ENCODE measurements around the gene MAST3.

MAST3 gene

DNA sequence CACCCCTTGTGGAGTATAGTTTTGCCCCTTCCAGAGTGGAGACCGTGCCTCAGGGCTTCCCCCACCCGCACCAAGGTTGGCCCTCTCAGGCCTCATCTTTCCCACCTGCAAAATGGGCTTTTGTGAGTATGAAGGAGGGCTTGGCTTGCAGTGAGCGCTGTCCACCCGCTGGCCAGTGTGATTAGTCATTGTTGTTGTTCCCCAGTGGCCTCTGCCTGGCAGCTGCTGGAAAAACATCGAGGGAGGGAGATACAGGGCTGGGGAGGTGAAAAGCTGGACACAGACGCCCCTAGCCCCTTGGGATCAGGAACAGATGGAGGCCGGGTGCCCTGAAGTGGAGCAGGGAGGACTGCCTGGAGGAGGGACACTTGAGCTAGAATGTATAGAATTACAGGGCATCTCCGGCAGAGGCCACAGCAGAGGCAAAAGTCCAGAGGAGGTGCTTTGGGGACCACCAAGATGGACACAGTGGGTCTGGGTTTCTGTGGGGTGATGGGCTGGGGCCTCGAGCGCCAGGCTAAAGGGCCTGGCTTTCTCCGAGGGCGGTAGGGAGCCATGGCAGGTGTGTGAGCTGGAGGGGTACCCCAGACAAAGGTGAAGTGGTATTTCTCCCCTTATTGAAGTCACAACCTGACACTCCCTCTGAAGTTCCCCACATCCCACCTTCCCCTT lies 6.9 kb upstream of the MAST3 start:
- Histone ChIP-seq H2BK120ac (ENCODE audit: low read depth, low read length) (no peak overlapping the region), H2BK5ac (ENCODE audit: low read depth, low read length, poor library complexity, severe bottlenecking) (no peak overlapping the region), H3K4me2 (ENCODE audit: low read length, poor library complexity, severe bottlenecking) (no peak overlapping the region), H3K9me3 (ENCODE audit: control insufficient read depth, low read length) (no peaks in the 10 kb centered on the region), H3K14ac (ENCODE audit: low read length in 2 of 2) (no peak overlapping the region), H4K8ac (ENCODE audit: low read length) (no peak overlapping the region), H2BK12ac (ENCODE audit: low read length in 2 of 2) (no peak overlapping the region), H4K91ac (ENCODE audit: low read length) (no peak overlapping the region), H3K4ac (ENCODE audit: low read depth in 1 of 2, low read length in 2 of 2) (no peak overlapping the region), H3K4me1 (ENCODE audit: control insufficient read depth, insufficient read depth, low read depth, low read length) (peaks cover 11% of the 10 kb centered on the region), H3K36me3 (ENCODE audit: control insufficient read depth in 1 of 2, insufficient read depth in 2 of 2, low read depth in 1 of 2, low read length in 2 of 2) (no peaks in the 10 kb centered on the region), H3K9ac (ENCODE audit: low read length) (no peak overlapping the region), H2AFZ (ENCODE audit: low read depth, low read length) (no peak overlapping the region), H2BK15ac (ENCODE audit: low read depth, poor library complexity, severe bottlenecking) (no peak overlapping the region), H3K27ac (ENCODE audit: low read length, poor library complexity, severe bottlenecking) (no peak overlapping the region), H3K27me3 (ENCODE audit: control insufficient read depth in 1 of 2, insufficient read depth in 1 of 2, low read length in 2 of 2) (peaks cover 0 to 7% of the 10 kb centered on the region in 2 experiments), H2AK5ac (ENCODE audit: low read length, severe bottlenecking) (no peak overlapping the region), H3K79me1 (replicated peaks; ENCODE audit: low read length, poor library complexity, severe bottlenecking) (no peaks in the 10 kb centered on the region), H3K4me3 (ENCODE audit: insufficient read depth in 1 of 2, low read depth in 1 of 2, low read length in 2 of 2) (no peak overlapping the region), H3K18ac (ENCODE audit: low read depth in 1 of 2, low read length in 2 of 2) (no peak overlapping the region), H3K23ac (ENCODE audit: low read length in 2 of 2) (no peak overlapping the region)
- no peak for DNase-seq
- 80% methylated on average over 11 of the region's 12 CpGs for WGBS

DNA sequence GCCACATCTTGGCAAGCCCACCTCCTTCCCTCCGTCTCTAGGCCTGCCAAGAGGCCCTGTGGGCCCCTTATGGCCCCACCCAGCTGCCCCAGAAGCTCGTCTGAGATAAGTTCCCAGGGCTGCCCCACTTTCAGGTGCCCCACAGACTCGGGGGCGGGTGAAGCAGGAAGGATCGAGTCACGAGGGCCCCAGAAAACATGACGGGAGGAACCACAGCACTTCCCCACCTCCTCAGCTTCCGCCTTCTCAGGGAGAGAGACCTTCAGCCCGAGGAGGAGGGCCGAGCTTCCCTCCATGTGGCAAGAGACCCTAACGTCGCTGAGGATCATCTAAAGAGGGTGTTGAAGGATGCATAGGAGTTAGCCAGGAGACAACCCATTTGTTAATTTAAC lies 6.4 kb upstream of the MAST3 start:
- no peak overlapping the region for H3K14ac ChIP-seq (ENCODE audit: low read length in 2 of 2)
- no peak overlapping the region for H2BK5ac ChIP-seq (ENCODE audit: low read depth, low read length, poor library complexity, severe bottlenecking)
- no peaks in the 10 kb centered on the region for H3K36me3 ChIP-seq (ENCODE audit: control insufficient read depth in 1 of 2, insufficient read depth in 2 of 2, low read depth in 1 of 2, low read length in 2 of 2)
- no peak overlapping the region for H3K4ac ChIP-seq (ENCODE audit: low read depth in 1 of 2, low read length in 2 of 2)
- no peak overlapping the region for H2BK15ac ChIP-seq (ENCODE audit: low read depth, poor library complexity, severe bottlenecking)
- H3K27me3 ChIP-seq (ENCODE audit: control insufficient read depth in 1 of 2, insufficient read depth in 1 of 2, low read length in 2 of 2): peaks cover 0 to 8% of the 10 kb centered on the region in 2 experiments
- H3K18ac ChIP-seq (ENCODE audit: low read depth in 1 of 2, low read length in 2 of 2): no peak overlapping the region
- no peak overlapping the region for H2AK5ac ChIP-seq (ENCODE audit: low read length, severe bottlenecking)
- H3K4me3 ChIP-seq (ENCODE audit: insufficient read depth in 1 of 2, low read depth in 1 of 2, low read length in 2 of 2): no peak overlapping the region
- H3K4me1 ChIP-seq (ENCODE audit: control insufficient read depth, insufficient read depth, low read depth, low read length): peaks cover 11% of the 10 kb centered on the region
- H3K9ac ChIP-seq (ENCODE audit: low read length): no peak overlapping the region
- no peaks in the 10 kb centered on the region for H3K79me1 ChIP-seq (replicated peaks; ENCODE audit: low read length, poor library complexity, severe bottlenecking)
- H4K91ac ChIP-seq (ENCODE audit: low read length): no peak overlapping the region
- no peak overlapping the region for H3K4me2 ChIP-seq (ENCODE audit: low read length, poor library complexity, severe bottlenecking)
- no peak overlapping the region for H2BK12ac ChIP-seq (ENCODE audit: low read length in 2 of 2)
- H4K8ac ChIP-seq (ENCODE audit: low read length): no peak overlapping the region
- no peak overlapping the region for H2BK120ac ChIP-seq (ENCODE audit: low read depth, low read length)
- no peaks in the 10 kb centered on the region for H3K9me3 ChIP-seq (ENCODE audit: control insufficient read depth, low read length)
- H3K23ac ChIP-seq (ENCODE audit: low read length in 2 of 2): no peak overlapping the region
- WGBS: 51% methylated on average over 8 of the region's 12 CpGs
- H3K27ac ChIP-seq (ENCODE audit: low read length, poor library complexity, severe bottlenecking): no peak overlapping the region
- DNase-seq: no peak
- no peak overlapping the region for H2AFZ ChIP-seq (ENCODE audit: low read depth, low read length)

DNA sequence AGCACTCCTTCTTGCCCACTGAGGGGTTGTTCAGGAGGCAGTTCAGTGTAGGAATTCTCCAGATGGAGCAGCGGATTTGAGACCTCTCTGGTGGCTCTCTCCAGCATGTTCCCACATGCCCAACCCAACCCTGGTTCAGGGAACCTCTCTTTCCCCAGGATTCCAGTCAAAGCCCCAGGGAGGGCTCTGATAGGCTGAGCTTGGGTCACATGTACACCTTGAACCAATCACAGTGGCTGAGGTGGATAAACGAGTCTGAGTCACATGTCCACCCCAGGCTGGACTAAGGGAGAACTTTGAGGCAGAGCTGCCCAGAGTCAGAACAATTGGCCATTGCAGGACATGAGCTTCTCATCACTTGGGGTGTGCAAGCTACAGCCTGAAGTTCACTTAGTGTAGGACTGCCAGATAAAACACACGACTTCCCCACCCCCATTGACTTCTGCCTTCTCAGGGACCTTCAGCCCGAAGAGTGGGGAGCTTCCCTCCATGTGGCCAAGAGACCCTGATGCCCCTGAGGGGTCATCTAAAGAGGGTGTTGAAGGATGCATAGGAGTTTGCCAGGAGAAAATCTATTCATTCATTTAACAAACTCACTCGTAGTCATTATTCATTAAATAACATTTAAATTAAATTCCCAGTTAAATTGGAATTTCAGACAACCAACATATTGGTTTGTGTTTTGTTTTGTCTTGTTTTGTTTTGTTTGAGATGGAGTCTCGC lies 4.0 kb upstream of the MAST3 start:
- Histone ChIP-seq H4K91ac (ENCODE audit: low read length) (no peak overlapping the region), H3K27me3 (ENCODE audit: control insufficient read depth in 1 of 2, insufficient read depth in 1 of 2, low read length in 2 of 2) (peaks cover 8 to 18% of the 10 kb centered on the region in 2 experiments), H3K9me3 (ENCODE audit: control insufficient read depth, low read length) (no peaks in the 10 kb centered on the region), H2BK120ac (ENCODE audit: low read depth, low read length) (no peak overlapping the region), H3K18ac (ENCODE audit: low read depth in 1 of 2, low read length in 2 of 2) (no peak overlapping the region), H2AFZ (ENCODE audit: low read depth, low read length) (no peak overlapping the region), H3K9ac (ENCODE audit: low read length) (no peak overlapping the region), H2BK5ac (ENCODE audit: low read depth, low read length, poor library complexity, severe bottlenecking) (no peak overlapping the region), H2AK5ac (ENCODE audit: low read length, severe bottlenecking) (no peak overlapping the region), H3K4me2 (ENCODE audit: low read length, poor library complexity, severe bottlenecking) (no peak overlapping the region), H3K27ac (ENCODE audit: low read length, poor library complexity, severe bottlenecking) (no peak overlapping the region), H3K14ac (ENCODE audit: low read length in 2 of 2) (no peak overlapping the region), H3K79me1 (replicated peaks; ENCODE audit: low read length, poor library complexity, severe bottlenecking) (no peaks in the 10 kb centered on the region), H3K4me3 (ENCODE audit: insufficient read depth in 1 of 2, low read depth in 1 of 2, low read length in 2 of 2) (no peak overlapping the region), H3K23ac (ENCODE audit: low read length in 2 of 2) (no peak overlapping the region), H3K4ac (ENCODE audit: low read depth in 1 of 2, low read length in 2 of 2) (no peak overlapping the region), H3K4me1 (ENCODE audit: control insufficient read depth, insufficient read depth, low read depth, low read length) (peaks cover 14% of the 10 kb centered on the region), H3K36me3 (ENCODE audit: control insufficient read depth in 1 of 2, insufficient read depth in 2 of 2, low read depth in 1 of 2, low read length in 2 of 2) (no peaks in the 10 kb centered on the region), H4K8ac (ENCODE audit: low read length) (no peak overlapping the region), H2BK12ac (ENCODE audit: low read length in 2 of 2) (no peak overlapping the region), H2BK15ac (ENCODE audit: low read depth, poor library complexity, severe bottlenecking) (no peak overlapping the region)
- DNase-seq: no peak
- WGBS: 74% methylated on average over 4 of the region's 6 CpGs

DNA sequence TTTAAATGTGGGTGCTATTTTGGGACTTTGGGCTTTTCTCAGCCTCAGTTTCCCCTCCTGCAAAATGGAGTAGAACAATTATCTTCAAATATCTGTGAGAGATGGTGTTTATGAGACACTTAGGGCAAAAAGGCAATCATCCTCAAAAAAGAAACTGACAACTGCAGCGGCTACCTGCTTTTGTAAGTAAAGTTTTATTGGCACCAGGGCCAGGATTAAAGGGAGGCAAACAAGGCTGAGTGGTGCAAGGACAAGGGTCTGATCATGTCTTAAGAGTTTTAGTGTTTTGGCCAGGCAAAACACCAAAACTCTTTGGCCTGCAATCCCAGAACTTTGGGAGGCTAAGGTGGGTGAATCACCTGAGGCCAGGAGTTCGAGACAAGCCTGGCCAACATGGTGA lies 1.3 kb upstream of the MAST3 start:
- peaks cover 30 to 38% of the 10 kb centered on the region in 2 experiments for H3K27me3 ChIP-seq (ENCODE audit: control insufficient read depth in 1 of 2, insufficient read depth in 1 of 2, low read length in 2 of 2)
- WGBS: 100% methylated on average over 1 of the region's 2 CpGs
- no peak overlapping the region for H3K9ac ChIP-seq (ENCODE audit: low read length)
- no peak overlapping the region for H3K4me3 ChIP-seq (ENCODE audit: insufficient read depth in 1 of 2, low read depth in 1 of 2, low read length in 2 of 2)
- H3K14ac ChIP-seq (ENCODE audit: low read length in 2 of 2): no peak overlapping the region
- no peak overlapping the region for H2BK12ac ChIP-seq (ENCODE audit: low read length in 2 of 2)
- no peak overlapping the region for H2AFZ ChIP-seq (ENCODE audit: low read depth, low read length)
- no peak overlapping the region for H3K23ac ChIP-seq (ENCODE audit: low read length in 2 of 2)
- H4K8ac ChIP-seq (ENCODE audit: low read length): no peak overlapping the region
- no peak overlapping the region for H3K4me2 ChIP-seq (ENCODE audit: low read length, poor library complexity, severe bottlenecking)
- no peak for DNase-seq
- H3K9me3 ChIP-seq (ENCODE audit: control insufficient read depth, low read length): no peaks in the 10 kb centered on the region
- no peak overlapping the region for H3K18ac ChIP-seq (ENCODE audit: low read depth in 1 of 2, low read length in 2 of 2)
- H2AK5ac ChIP-seq (ENCODE audit: low read length, severe bottlenecking): no peak overlapping the region
- no peaks in the 10 kb centered on the region for H3K36me3 ChIP-seq (ENCODE audit: control insufficient read depth in 1 of 2, insufficient read depth in 2 of 2, low read depth in 1 of 2, low read length in 2 of 2)
- H3K79me1 ChIP-seq (replicated peaks; ENCODE audit: low read length, poor library complexity, severe bottlenecking): no peaks in the 10 kb centered on the region
- no peak overlapping the region for H3K4ac ChIP-seq (ENCODE audit: low read depth in 1 of 2, low read length in 2 of 2)
- H2BK5ac ChIP-seq (ENCODE audit: low read depth, low read length, poor library complexity, severe bottlenecking): no peak overlapping the region
- no peak overlapping the region for H2BK15ac ChIP-seq (ENCODE audit: low read depth, poor library complexity, severe bottlenecking)
- no peak overlapping the region for H4K91ac ChIP-seq (ENCODE audit: low read length)
- no peak overlapping the region for H2BK120ac ChIP-seq (ENCODE audit: low read depth, low read length)
- H3K27ac ChIP-seq (ENCODE audit: low read length, poor library complexity, severe bottlenecking): no peak overlapping the region
- H3K4me1 ChIP-seq (ENCODE audit: control insufficient read depth, insufficient read depth, low read depth, low read length): peaks cover 18% of the 10 kb centered on the region

Data from mesenchymal stem cell (in vitro differentiated cells and primary cell).